Superior temporal gyrus (tissue), 1 donor: ENCODE data around the gene KDM2B.

ENCODE experiments used
- DNase-seq: peaks from one replicate; pipeline ENCODE4 v3.0.0-alpha.2; 2016; ENCODE audit errors: extremely low spot score

The KDM2B gene

GRCh38 chr12:121430833-121431415 is 149.9 kb downstream of the KDM2B start:
- no peak for DNase-seq

- DNase-seq, result no peak
Measured at GRCh38 chr12:121428883-121429282, 151.9 kb downstream of the KDM2B start.

GRCh38 chr12:121427556-121428050 is 153.2 kb downstream of the KDM2B start:
- DNase-seq, result no peak

GRCh38 chr12:121424624-121424975 is 156.2 kb downstream of the KDM2B start:
- no peak for DNase-seq

DNA sequence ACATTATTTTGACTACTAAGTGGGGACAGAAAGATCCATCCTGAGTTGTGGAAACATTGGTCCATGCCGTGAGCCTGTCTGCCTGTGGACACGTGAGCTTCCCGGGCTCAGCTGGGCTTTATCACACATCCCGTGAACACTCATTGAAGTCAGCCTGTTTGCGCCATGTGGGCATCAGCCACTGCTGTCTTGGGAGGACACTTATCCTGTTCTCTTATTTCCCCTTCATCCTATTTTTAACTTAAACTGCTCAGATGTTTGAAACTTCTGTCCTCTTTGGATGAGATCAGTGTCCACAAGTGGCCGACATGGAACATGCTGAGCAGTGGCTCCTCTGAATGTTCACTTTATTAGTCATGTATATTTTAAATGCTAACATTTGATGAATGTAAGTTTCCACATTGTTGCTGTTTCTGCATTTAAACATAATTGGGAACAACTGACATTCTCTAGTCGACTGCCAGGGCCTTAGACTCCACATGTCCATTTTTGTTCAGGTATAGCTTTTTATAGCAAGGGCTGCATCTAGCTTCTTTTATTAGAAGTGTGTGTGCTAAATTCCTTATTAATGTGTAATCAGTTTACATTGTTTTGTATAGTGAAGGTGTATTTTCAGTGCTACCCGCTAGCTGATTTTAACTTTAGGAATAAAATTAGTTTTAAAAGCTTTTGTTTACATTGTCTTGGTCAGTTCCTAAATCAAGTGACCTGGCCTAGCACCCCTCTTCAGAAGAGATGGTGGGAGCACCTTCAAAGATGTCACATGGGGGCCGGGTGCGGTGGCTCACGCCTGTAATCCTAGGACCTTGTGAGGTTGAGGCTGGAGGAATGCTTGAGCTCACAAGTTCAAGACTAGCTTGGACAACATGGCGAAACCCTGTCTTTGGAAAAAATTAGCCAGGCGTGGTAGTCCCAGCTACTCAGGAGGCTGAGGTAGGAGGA is 156.9 kb downstream of the KDM2B start:
- no peak for DNase-seq

- DNase-seq, result no peak
Measured at GRCh38 chr12:121423253-121423652, 157.6 kb downstream of the KDM2B start.

GRCh38 chr12:121420109-121420508 is 160.7 kb downstream of the KDM2B start:
- no peak for DNase-seq

DNA sequence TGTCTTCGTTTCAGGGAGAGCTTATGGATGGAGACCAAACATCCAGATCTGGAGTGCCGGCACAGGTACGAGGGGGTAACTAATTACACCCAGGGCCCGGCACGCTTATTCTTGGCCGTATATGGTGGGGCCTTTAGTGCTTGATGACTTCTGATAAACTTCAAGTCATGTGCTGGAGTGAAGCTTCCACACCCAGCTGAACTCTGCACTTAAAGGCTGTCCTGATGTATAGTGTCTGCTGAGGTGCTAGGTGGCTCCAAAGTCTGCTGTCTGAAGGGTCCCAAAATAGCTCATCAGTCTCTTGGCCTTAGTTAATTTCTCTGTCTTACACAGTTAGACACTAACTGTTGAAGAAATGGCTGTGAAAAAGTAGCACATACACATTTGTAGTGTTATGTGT is 163.0 kb downstream of the KDM2B start:
- DNase-seq, result no peak

DNA sequence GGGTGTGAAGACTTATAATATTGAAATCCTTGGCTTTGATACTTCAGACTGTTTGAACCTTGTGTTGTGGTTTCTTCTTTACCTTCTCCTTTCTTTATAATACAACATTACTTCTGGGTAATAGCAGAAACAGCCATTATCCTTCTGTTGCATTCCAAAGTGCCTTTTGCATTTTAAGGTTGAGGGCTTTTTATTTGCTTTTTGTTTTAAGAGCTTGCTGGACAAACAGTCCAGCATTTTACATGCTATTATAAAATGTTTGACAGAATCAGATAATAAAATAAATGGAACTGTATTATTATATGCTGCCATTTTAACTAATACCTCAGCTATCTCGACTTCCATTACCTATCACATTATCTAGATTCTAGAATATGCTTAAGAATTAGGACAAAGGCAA is 166.9 kb downstream of the KDM2B start:
- no peak for DNase-seq

DNA sequence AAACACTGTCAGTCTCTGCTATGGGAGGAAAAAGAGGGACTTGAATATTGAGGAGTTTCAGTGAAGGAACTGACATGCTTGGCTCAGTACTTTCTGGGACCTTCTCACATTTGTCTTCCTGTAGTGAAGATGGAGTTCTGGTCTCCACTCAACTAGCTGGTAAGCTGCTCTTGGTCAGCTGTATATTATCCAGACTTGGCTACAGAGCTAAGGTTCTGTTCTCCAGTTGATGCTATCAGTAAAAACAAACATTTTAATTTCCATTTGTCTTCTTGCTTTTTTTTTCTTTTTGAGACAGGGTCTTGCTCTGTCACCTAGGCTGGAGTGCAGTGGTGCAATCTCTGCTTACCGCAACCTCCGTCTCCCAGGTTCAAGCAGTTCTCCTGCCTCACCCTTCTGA is 175.6 kb downstream of the KDM2B start:
- DNase-seq, result no peak

DNA sequence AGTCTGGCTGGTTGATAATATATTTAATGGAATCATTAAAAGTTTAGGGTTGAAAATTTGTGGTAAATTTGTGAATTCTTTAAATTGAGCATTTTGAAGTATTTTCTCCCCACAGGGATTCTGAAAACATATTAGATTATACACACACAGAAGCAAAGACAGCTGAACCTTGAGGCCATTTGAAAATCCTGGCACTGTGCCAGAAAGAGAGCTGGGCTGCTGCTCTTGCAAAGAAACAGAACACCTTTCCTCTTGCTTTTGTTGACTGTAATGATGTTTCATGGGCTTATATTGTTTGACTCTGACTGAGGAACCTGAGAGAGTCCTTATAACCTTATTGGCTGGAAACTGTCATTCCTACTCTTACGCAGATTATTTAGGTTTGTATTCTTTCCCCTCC is 176.1 kb downstream of the KDM2B start:
- no peak for DNase-seq

GRCh38 chr12:121403721-121404120 is 177.1 kb downstream of the KDM2B start:
- no peak for DNase-seq

- no peak for DNase-seq
Measured at GRCh38 chr12:121400332-121401139, 180.3 kb downstream of the KDM2B start.

GRCh38 chr12:121399391-121400331 is 181.2 kb downstream of the KDM2B start, which contains the start of gene RNF34:
TSS of gene RNF34 (plus strand) at chr12:121400118. CDS start at chr12:121400213, 95 bp downstream.
- peak; percentile 99 for DNase-seq

DNA sequence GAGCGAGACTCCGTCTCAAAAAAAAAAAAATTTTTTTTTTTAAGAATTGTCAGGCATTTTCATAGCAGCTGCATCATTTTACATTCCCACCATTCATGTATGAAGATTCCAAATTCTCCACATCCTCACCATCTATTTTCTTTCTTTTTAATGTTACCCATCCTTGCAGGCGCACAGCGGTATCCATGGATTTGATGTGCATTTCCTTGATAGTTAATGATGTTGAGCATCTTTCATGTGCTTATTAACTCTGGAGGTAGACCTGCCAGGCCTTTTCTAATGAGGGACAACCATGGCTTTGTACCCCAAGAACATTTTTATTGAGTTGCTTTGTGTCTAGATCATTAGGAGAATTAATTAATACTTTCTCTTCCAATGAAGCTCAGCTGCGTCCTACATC is 182.5 kb downstream of the KDM2B start:
- DNase-seq, result no peak

GRCh38 chr12:121397521-121397920 is 183.3 kb downstream of the KDM2B start:
- DNase-seq, result no peak

DNA sequence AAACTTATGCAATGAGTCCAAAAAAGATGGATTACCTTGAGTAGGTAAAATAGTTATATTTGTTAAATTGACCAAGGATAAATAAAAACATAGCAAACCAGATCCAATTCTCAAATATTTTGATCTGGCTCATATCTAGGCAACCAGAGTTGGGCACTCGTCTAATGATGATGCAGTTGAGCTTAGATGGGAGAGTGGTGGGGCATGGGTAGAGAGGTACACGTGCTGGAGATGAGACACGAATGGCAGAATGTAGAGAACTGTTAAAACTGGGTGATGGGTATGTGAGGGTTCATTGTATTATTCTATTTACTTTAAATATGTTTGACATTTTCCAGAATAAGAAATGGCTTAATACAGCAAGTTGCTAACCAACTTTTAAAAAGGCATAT is 188.5 kb downstream of the KDM2B start:
- no peak for DNase-seq

GRCh38 chr12:121391619-121392324 is 189.1 kb downstream of the KDM2B start:
- DNase-seq, result no peak

DNA sequence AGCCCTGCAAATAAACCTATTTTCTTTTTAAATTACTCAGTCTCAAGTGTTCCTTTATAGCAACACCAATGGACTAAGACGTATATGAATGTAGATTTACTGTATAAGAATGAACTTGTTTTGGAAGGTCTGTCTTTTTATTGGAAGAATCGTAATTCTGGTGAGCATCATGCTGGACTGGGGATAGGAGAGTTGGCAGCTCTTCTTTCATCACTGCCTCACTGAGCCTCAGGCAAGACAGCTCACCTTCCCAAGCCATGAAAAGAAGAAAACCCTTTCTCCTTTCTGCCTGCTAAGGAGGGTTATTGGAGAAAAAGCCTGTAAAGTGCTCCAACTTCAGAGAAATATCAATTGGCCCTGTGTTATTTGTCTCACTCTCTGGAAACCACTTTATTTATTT is 190.0 kb downstream of the KDM2B start:
- no peak for DNase-seq

DNA sequence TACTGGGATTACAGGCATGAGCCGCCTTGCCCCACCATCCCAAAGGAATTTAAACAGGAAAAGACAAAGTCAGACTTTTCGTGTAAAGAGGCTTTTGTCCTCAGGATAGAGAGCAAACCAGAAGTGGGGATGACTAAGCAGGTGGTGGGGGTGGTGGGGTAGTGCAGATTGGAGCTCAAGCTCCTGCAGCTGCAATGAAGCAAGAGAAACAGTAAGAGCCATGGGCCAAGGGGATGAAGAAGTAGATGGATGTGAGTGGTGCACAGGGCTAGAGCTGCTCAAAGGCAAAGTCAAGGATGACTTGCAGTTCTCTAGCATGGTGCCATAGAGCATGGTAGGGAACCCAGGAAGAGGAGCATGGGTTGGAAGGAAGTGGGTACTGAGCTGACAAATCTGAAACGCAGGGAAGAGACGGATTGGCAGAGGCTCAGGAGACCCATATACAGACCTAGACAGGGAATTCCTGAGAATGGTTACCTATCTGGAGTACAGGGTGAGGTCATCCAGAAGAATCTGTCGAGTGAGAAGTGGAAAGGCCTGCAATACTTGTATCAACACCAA is 192.3 kb downstream of the KDM2B start:
- DNase-seq, result no peak
